Mesothelial cell of epicardium (in vitro differentiated cells): ENCODE measurements around the gene CIAO1. TPM values are rescaled to one million over a fixed set of nuclear protein-coding genes. Genes with fewer than 3 reads are reported as not detected.

Source experiments
- DNase-seq, 2 experiments: peaks; one replicate each; pipeline ENCODE4 v3.0.0; 2021; ENCODE audit warnings: low spot score in 2 of 2; ENCODE audit not compliant: unreplicated experiment in 2 of 2
- H3K27ac Mint-ChIP-seq: 2 replicates; pipeline ENCODE4 v1.8.0; 2021; ENCODE audit warnings: mixed read lengths
- H3K27me3 Mint-ChIP-seq: 2 replicates; pipeline ENCODE4 v1.8.0; 2021; ENCODE audit warnings: low read depth, mixed read lengths
- H3K36me3 Mint-ChIP-seq: 2 replicates; pipeline ENCODE4 v1.8.0; 2021; ENCODE audit warnings: mixed read lengths
- H3K4me1 Mint-ChIP-seq: 2 replicates; pipeline ENCODE4 v1.8.0; 2021; ENCODE audit warnings: mixed read lengths
- H3K4me3 Mint-ChIP-seq: 2 replicates; pipeline ENCODE4 v1.8.0; 2021; ENCODE audit warnings: mild to moderate bottlenecking, moderate library complexity, mixed read lengths
- H3K9me3 Mint-ChIP-seq: 2 replicates; pipeline ENCODE4 v1.8.0; 2021; ENCODE audit warnings: mixed read lengths
- total RNA-seq: library from RNA; stranded (reverse); gene quantifications from 3 replicates; pipeline ENCODE4 v1.2.1, GENCODE V29; 2021
- TF ChIP-seq, protein P1 (sequence below): fragments of 200-600 bp; sonication (generic); IDR thresholded peaks from one replicate; pipeline ENCODE4 v1.5.0; 2021; ENCODE audit warnings: antibody characterized with exemption; ENCODE audit not compliant: unreplicated experiment

The CIAO1 gene
- total RNA-seq, 1 donor from 2014 or later: 74.2 TPM

DNA sequence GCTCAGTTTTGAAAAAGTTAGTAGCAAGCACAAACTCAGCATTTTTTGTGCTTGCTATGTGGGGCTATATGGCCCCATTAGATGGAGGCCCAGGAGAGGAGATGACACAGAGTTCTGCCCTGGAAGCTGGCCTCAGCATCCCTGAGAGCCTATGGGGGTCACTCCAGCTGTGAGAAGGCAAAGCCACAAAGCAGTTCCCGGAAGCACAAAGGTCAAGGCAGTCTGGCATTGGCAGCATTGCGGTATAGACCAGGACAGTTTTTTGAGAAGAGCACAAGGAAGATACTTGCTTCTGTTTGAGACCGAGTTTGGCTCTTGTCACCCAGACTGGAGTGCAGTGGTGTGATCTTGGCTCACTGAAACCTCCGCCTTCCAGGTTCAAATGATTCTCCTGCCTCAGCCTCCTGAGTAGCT is 51.6 kb downstream of the CIAO1 start:
- H3K4me1 Mint-ChIP-seq: peaks cover 8% of the 10 kb centered on the region
- TF ChIP-seq, protein P1, sequence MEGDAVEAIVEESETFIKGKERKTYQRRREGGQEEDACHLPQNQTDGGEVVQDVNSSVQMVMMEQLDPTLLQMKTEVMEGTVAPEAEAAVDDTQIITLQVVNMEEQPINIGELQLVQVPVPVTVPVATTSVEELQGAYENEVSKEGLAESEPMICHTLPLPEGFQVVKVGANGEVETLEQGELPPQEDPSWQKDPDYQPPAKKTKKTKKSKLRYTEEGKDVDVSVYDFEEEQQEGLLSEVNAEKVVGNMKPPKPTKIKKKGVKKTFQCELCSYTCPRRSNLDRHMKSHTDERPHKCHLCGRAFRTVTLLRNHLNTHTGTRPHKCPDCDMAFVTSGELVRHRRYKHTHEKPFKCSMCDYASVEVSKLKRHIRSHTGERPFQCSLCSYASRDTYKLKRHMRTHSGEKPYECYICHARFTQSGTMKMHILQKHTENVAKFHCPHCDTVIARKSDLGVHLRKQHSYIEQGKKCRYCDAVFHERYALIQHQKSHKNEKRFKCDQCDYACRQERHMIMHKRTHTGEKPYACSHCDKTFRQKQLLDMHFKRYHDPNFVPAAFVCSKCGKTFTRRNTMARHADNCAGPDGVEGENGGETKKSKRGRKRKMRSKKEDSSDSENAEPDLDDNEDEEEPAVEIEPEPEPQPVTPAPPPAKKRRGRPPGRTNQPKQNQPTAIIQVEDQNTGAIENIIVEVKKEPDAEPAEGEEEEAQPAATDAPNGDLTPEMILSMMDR: no peak
- H3K36me3 Mint-ChIP-seq: no peaks in the 10 kb centered on the region
- peaks cover 61% of the 10 kb centered on the region for H3K27me3 Mint-ChIP-seq
- no peaks in the 10 kb centered on the region for H3K9me3 Mint-ChIP-seq
- H3K27ac Mint-ChIP-seq: no peak overlapping the region
- H3K4me3 Mint-ChIP-seq: no peak overlapping the region
- no peak for DNase-seq

GRCh38 chr2:96318723-96319122 is 52.7 kb downstream of the CIAO1 start:
- no peak for DNase-seq
- Mint-ChIP-seq H3K4me1 (peaks cover 8% of the 10 kb centered on the region), H3K27me3 (peaks cover 71% of the 10 kb centered on the region), H3K9me3 (no peaks in the 10 kb centered on the region), H3K36me3 (no peaks in the 10 kb centered on the region), H3K27ac (no peak overlapping the region), H3K4me3 (no peak overlapping the region)
- TF ChIP-seq, protein P1: no peak

DNA sequence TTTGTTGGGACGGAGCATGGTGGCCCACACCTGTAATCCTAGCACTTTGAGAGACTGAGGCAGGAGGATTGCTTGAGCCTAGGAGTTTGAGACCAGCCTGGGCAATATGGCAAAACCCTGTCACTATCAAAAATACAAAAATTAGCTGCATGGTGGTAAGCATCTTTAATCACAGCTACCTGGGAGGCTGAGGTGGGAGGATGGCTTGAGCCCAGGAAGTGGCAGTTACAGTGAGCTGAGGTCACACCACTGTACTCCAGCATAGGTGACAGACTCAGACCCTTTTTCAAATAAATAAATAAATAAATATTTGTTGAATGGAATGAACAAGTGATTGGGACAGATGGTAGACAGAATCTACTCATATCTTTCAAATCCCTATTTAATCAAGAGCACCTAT is 53.4 kb downstream of the CIAO1 start:
- Mint-ChIP-seq H3K27ac (no peak overlapping the region), H3K36me3 (no peaks in the 10 kb centered on the region), H3K27me3 (peaks cover 77% of the 10 kb centered on the region), H3K4me3 (no peak overlapping the region), H3K9me3 (no peaks in the 10 kb centered on the region), H3K4me1 (peaks cover 8% of the 10 kb centered on the region)
- TF ChIP-seq, protein P1: no peak
- DNase-seq: no peak

DNA sequence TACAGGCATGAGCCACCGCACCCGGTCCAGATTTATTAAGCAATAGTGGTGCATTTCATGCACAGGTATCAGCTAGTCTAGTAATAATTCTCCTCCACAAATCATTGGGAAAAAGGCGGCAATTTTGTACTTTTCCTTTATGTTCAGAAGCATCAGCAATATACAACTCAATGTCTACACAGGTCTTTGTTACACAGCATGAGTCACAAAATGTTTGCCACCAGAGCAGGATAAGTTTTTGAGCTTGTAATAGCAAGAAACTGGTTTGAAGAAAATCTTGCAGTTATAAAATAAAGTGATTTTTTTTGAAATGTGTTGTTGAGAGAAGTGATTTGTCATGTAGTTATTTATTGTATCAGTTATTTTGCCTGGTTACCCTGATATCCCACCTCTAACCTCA is 54.3 kb downstream of the CIAO1 start:
- DNase-seq: no peak
- Mint-ChIP-seq H3K27me3 (peaks cover 81% of the 10 kb centered on the region), H3K4me3 (no peak overlapping the region), H3K4me1 (peaks cover 8% of the 10 kb centered on the region), H3K9me3 (no peaks in the 10 kb centered on the region), H3K36me3 (no peaks in the 10 kb centered on the region), H3K27ac (no peak overlapping the region)
- TF ChIP-seq, protein P1: no peak

GRCh38 chr2:96320728-96321622 is 55.0 kb downstream of the CIAO1 start:
- Mint-ChIP-seq H3K27me3 (peaks cover 79% of the 10 kb centered on the region), H3K9me3 (no peaks in the 10 kb centered on the region), H3K27ac (no peak overlapping the region), H3K36me3 (no peaks in the 10 kb centered on the region), H3K4me3 (peak overlapping the region; percentile 76), H3K4me1 (peaks cover 14% of the 10 kb centered on the region)
- DNase-seq: peak in 1 of 2 experiments; percentile 47
- TF ChIP-seq, protein P1: no peak

Other genes with a start within 250 kb of the CIAO1 start
- not detected in 3 replicates for gene GPAT2, start 231.3 kb upstream of the CIAO1 start, total RNA-seq
- 0.51 to 0.63 TPM (median 0.56 TPM) in 3 replicates for gene ADRA2B, start 149.7 kb upstream of the CIAO1 start, total RNA-seq
- gene ASTL, start 127.7 kb upstream of the CIAO1 start, total RNA-seq: 0.60 to 1.2 TPM (median 1.1 TPM) in 3 replicates
- gene DUSP2, start 120.8 kb upstream of the CIAO1 start, total RNA-seq: 38.3 to 42.7 TPM (median 40.6 TPM) in 3 replicates
- 107 to 109 TPM (median 108 TPM) in 3 replicates for gene STARD7, start 57.4 kb upstream of the CIAO1 start, total RNA-seq
- gene TMEM127, start 228 bp upstream of the CIAO1 start, total RNA-seq: 30.1 to 36.2 TPM (median 32.5 TPM) in 3 replicates
- gene SNRNP200, start 39.3 kb downstream of the CIAO1 start, total RNA-seq: 195 to 200 TPM (median 199 TPM) in 3 replicates
- gene ITPRIPL1, start 59.1 kb downstream of the CIAO1 start, total RNA-seq: 8.9 to 12.0 TPM (median 10.9 TPM) in 3 replicates
- gene NCAPH, start 69.5 kb downstream of the CIAO1 start, total RNA-seq: 13.1 to 13.9 TPM (median 13.6 TPM) in 3 replicates
- 0.13 TPM in 1 of 3 replicates, not detected in the others for gene NEURL3, start 239.1 kb downstream of the CIAO1 start, total RNA-seq